ENCODE data around the gene WNT3. TPM values are rescaled to one million over a fixed set of nuclear protein-coding genes. Genes with fewer than 3 reads are reported as not detected.

Gene WNT3
- total and polyA plus RNA-seq, 2 of the 8 experiments (the other 6 are each of a cell fraction or from before 2014, with no cell fraction given): 0.56 to 2.0 TPM

DNA sequence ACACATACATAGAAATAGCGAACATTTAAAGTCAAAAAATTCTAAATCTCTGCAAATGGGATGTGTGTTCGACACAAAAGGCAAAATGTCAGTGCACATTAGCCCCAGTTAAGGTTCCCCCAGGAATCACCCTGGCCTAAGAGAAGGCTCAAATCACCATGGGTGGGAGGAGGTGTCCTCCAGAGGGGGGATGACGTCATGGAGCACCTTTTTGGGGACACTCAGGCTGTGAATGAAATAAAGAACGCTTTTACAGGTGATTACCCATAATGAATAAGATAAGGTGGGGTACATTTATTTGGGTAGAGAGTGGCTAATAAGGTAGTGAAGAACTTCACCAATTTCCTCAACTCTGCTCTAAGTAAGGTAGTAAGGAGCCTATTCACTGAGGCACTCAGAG is 26.4 kb downstream of the WNT3 start:
- H3K23me2 ChIP-seq (ENCODE audit: low read depth, low read length): no peaks in the 10 kb centered on the region
- WGBS, 2 experiments (ENCODE audit: extremely low coverage in 1 of 2, insufficient coverage in 1 of 2, insufficient read length in 1 of 2, insufficient replicate concordance in 2 of 2, low coverage in 1 of 2, low lambda C conversion rate in 2 of 2, missing lambda C conversion rate in 1 of 2): 70% methylated on average over 4 of the region's 4 CpGs; no CpG with 5 or more reads in 1 of the 2 experiments
- no peak overlapping the region for H4K5ac ChIP-seq (ENCODE audit: insufficient read length, low read depth, low read length)
- no peak overlapping the region for H3K4me2 ChIP-seq (ENCODE audit: insufficient read depth in 1 of 2, low read depth in 2 of 2, low read length in 2 of 2)
- H4K8ac ChIP-seq (ENCODE audit: extremely low read depth, insufficient read depth, low read length): no peak overlapping the region
- no peaks in the 10 kb centered on the region for H3K36me3 ChIP-seq (ENCODE audit: control insufficient read depth in 2 of 4, insufficient read depth in 4 of 4, low read length in 3 of 4)
- H3K79me2 ChIP-seq (ENCODE audit: control insufficient read depth in 1 of 2, insufficient read depth in 2 of 2, low read length in 2 of 2): no peaks in the 10 kb centered on the region
- H3K27ac ChIP-seq (ENCODE audit: low read depth, low read length): no peak overlapping the region
- no peak overlapping the region for H3K4me3 ChIP-seq (ENCODE audit: extremely low read depth in 1 of 4, insufficient read depth in 2 of 4, low read depth in 3 of 4, low read length in 4 of 4)
- H3K18ac ChIP-seq (ENCODE audit: extremely low read depth, low read length): no peak overlapping the region
- H3K79me1 ChIP-seq (ENCODE audit: low read depth, low read length): no peaks in the 10 kb centered on the region
- H4K91ac ChIP-seq (replicated peaks; ENCODE audit: insufficient read length, low read length): no peak overlapping the region
- no peak overlapping the region for H3K14ac ChIP-seq (ENCODE audit: insufficient read length)
- ChIA-PET POLR2A (ENCODE audit: partially characterized antibody) (no interaction called here), CTCF (ENCODE audit: partially characterized antibody) (interaction anchor here (1.5 kb wide), 1 partner anchor 14 kb away, joined by 4 read pairs; no protein-coding TSS in a partner anchor)
- no peaks in the 10 kb centered on the region for H3K4me1 ChIP-seq (replicated peaks in 1 of 4; ENCODE audit: control insufficient read depth in 3 of 4, insufficient read depth in 4 of 4, low read length in 3 of 4)
- no peak overlapping the region for H2BK12ac ChIP-seq (ENCODE audit: low read depth, low read length)
- no peak overlapping the region for H2AFZ ChIP-seq (ENCODE audit: low read length)
- H2BK15ac ChIP-seq (ENCODE audit: low read length): no peak overlapping the region
- no peak overlapping the region for H2BK5ac ChIP-seq (ENCODE audit: low read depth, low read length)
- peaks cover 0 to 3% of the 10 kb centered on the region in 2 experiments for H4K20me1 ChIP-seq (replicated peaks in 1 of 2; ENCODE audit: control insufficient read depth in 1 of 2, insufficient read depth in 2 of 2, low read length in 2 of 2)
- no peak overlapping the region for H2BK20ac ChIP-seq (ENCODE audit: low read length)
- no peak overlapping the region for H3K23ac ChIP-seq (ENCODE audit: insufficient read length)
- no peak for DNase-seq (ENCODE audit: low read depth in 1 of 2, low spot score in 2 of 2)
- no peak overlapping the region for H3K4ac ChIP-seq (replicated peaks; ENCODE audit: insufficient read length, low read depth, low read length)
- H3K9me3 ChIP-seq (ENCODE audit: insufficient read depth in 2 of 2, low read depth in 1 of 2, low read length in 1 of 2): peaks cover 5% of the 10 kb centered on the region in 2 experiments; a peak in 1 of 4 replicates
- H3K27me3 ChIP-seq (replicated peaks in 1 of 4; ENCODE audit: control insufficient read depth in 3 of 4, extremely low read depth in 1 of 4, insufficient read depth in 3 of 4, low read length in 3 of 4): peaks cover 0 to 21% (median 15%) of the 10 kb centered on the region in 4 experiments; a peak in 5 of 7 replicates
- no peak overlapping the region for H2BK120ac ChIP-seq (replicated peaks; ENCODE audit: low read depth, low read length)
- H2AK5ac ChIP-seq (ENCODE audit: low read depth, low read length): no peak overlapping the region
- no peak for FAIRE-seq
- H3K9ac ChIP-seq (replicated peaks in 1 of 4; ENCODE audit: extremely low read depth in 1 of 4, low read depth in 3 of 4, low read length in 3 of 4): no peak overlapping the region
- no peak overlapping the region for H3K56ac ChIP-seq (replicated peaks; ENCODE audit: insufficient read length, low read depth, low read length)
- TF ChIP-seq, protein P1, sequence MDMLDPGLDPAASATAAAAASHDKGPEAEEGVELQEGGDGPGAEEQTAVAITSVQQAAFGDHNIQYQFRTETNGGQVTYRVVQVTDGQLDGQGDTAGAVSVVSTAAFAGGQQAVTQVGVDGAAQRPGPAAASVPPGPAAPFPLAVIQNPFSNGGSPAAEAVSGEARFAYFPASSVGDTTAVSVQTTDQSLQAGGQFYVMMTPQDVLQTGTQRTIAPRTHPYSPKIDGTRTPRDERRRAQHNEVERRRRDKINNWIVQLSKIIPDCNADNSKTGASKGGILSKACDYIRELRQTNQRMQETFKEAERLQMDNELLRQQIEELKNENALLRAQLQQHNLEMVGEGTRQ (IDR thresholded peaks at IDR 0.05; ENCODE audit: low read length): no peak
- no peak for TF ChIP-seq SP4 (IDR thresholded peaks at IDR 0.05; ENCODE audit: low read length)
- no peak for TF ChIP-seq NANOG (IDR thresholded peaks at IDR 0.05; ENCODE audit: insufficient read depth, low read depth, low read length, poor library complexity, severe bottlenecking)
- no peak for TF ChIP-seq SIN3A (conservative IDR thresholded peaks at IDR 0.05 in 1 of 2, IDR thresholded peaks at IDR 0.05 in 1 of 2; ENCODE audit: low read depth in 1 of 2, low read length in 2 of 2)
- TF ChIP-seq FOSL1 (IDR thresholded peaks at IDR 0.05; ENCODE audit: insufficient read depth, low read depth, low read length): no peak
- no peak for TF ChIP-seq TAF7 (optimal IDR thresholded peaks at IDR 0.05; ENCODE audit: borderline replicate concordance, low read depth, low read length)
- TF ChIP-seq CEBPB (IDR thresholded peaks at IDR 0.05; ENCODE audit: low read depth, low read length): no peak
- no peak for TF ChIP-seq CTBP2 (IDR thresholded peaks at IDR 0.05; ENCODE audit: borderline replicate concordance, insufficient read depth, insufficient read length, low read length)
- no peak for TF ChIP-seq RFX5 (IDR thresholded peaks at IDR 0.05; ENCODE audit: borderline replicate concordance, low read depth, low read length)
- no peak for TF ChIP-seq TCF12 (IDR thresholded peaks at IDR 0.05; ENCODE audit: low read depth, low read length)
- TF ChIP-seq ASH2L (IDR thresholded peaks at IDR 0.05; ENCODE audit: low read length): no peak
- TF ChIP-seq SRF (IDR thresholded peaks at IDR 0.05; ENCODE audit: low read depth, low read length): no peak
- no peak for TF ChIP-seq HDAC6 (IDR thresholded peaks at IDR 0.05; ENCODE audit: low read depth, low read length)
- no peak for TF ChIP-seq SIX5 (IDR thresholded peaks at IDR 0.05; ENCODE audit: low read depth, low read length)

Measured in H1 (cell line).